Ishikawa (cell line): ENCODE data around the gene PBX1.

Source experiments
- CEBPB ChIP-seq: IDR thresholded peaks from 2 replicates; pipeline ENCODE4 v1.6.1; 2012
- CREB1 ChIP-seq: IDR thresholded peaks from 2 replicates; pipeline ENCODE4 v1.6.1; 2012; ENCODE audit warnings: low read depth
- EGR1 ChIP-seq: IDR thresholded peaks from 2 replicates; pipeline ENCODE4 v1.6.1; 2012
- EP300 ChIP-seq: IDR thresholded peaks from 2 replicates; pipeline ENCODE4 v1.6.1; 2012; ENCODE audit warnings: borderline replicate concordance
- FOXM1 ChIP-seq: IDR thresholded peaks from 2 replicates; pipeline ENCODE4 v1.6.1; 2012; ENCODE audit warnings: low read depth, borderline replicate concordance
- NFIC ChIP-seq: IDR thresholded peaks from 2 replicates; pipeline ENCODE4 v1.6.1; 2012
- RAD21 ChIP-seq: IDR thresholded peaks from 2 replicates; pipeline ENCODE4 v1.6.1; 2012; ENCODE audit warnings: low read depth
- TAF1 ChIP-seq: IDR thresholded peaks from 2 replicates; pipeline ENCODE4 v1.6.1; 2012; ENCODE audit warnings: low read depth, mild to moderate bottlenecking
- TCF12 ChIP-seq: IDR thresholded peaks from 2 replicates; pipeline ENCODE4 v1.6.1; 2012; ENCODE audit warnings: low read depth
- YY1 ChIP-seq: IDR thresholded peaks from 2 replicates; pipeline ENCODE4 v1.6.1; 2012; ENCODE audit warnings: low read depth
- ZBTB7A ChIP-seq: IDR thresholded peaks from 2 replicates; pipeline ENCODE4 v1.6.1; 2012; ENCODE audit warnings: low read depth
- TF ChIP-seq, protein P1 (sequence below): IDR thresholded peaks from 2 replicates; pipeline ENCODE4 v1.6.1; 2012; ENCODE audit warnings: low read depth, mild to moderate bottlenecking
- TF ChIP-seq, protein P2 (sequence below): IDR thresholded peaks from 2 replicates; pipeline ENCODE4 v1.6.1; 2012

- TF ChIP-seq EGR1 (no peak), FOXM1 (no peak), RAD21 (no peak), TCF12 (no peak), EP300 (no peak), TAF1 (no peak), CEBPB (no peak), YY1 (no peak), CREB1 (no peak), NFIC (no peak), ZBTB7A (no peak)
- TF ChIP-seq, protein P1, sequence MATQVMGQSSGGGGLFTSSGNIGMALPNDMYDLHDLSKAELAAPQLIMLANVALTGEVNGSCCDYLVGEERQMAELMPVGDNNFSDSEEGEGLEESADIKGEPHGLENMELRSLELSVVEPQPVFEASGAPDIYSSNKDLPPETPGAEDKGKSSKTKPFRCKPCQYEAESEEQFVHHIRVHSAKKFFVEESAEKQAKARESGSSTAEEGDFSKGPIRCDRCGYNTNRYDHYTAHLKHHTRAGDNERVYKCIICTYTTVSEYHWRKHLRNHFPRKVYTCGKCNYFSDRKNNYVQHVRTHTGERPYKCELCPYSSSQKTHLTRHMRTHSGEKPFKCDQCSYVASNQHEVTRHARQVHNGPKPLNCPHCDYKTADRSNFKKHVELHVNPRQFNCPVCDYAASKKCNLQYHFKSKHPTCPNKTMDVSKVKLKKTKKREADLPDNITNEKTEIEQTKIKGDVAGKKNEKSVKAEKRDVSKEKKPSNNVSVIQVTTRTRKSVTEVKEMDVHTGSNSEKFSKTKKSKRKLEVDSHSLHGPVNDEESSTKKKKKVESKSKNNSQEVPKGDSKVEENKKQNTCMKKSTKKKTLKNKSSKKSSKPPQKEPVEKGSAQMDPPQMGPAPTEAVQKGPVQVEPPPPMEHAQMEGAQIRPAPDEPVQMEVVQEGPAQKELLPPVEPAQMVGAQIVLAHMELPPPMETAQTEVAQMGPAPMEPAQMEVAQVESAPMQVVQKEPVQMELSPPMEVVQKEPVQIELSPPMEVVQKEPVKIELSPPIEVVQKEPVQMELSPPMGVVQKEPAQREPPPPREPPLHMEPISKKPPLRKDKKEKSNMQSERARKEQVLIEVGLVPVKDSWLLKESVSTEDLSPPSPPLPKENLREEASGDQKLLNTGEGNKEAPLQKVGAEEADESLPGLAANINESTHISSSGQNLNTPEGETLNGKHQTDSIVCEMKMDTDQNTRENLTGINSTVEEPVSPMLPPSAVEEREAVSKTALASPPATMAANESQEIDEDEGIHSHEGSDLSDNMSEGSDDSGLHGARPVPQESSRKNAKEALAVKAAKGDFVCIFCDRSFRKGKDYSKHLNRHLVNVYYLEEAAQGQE: no peak
- TF ChIP-seq, protein P2, sequence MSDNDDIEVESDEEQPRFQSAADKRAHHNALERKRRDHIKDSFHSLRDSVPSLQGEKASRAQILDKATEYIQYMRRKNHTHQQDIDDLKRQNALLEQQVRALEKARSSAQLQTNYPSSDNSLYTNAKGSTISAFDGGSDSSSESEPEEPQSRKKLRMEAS: no peak
These were observed 326.3 kb downstream of the PBX1 start for GRCh38 chr1:164885311-164885710.
